ENCODE results near the gene PCDH1. TPM values are rescaled to one million over a fixed set of nuclear protein-coding genes. Genes with fewer than 3 reads are reported as not detected.
"Not testable (repeated sequence)": the region's sequence is repeated elsewhere in the genome, so short reads cannot be mapped to it uniquely, and the experiment has no call there.

Gene PCDH1
- 22.4 TPM for polyA plus RNA-seq (ENCODE audit: insufficient read length)
- long read RNA-seq, donor 1, full-length matches to known transcripts: 14 of 14 reads
- long read RNA-seq, donor 1, partial matches to known transcripts: 0 of 14 reads
- long read RNA-seq, donor 1, other reads (novel, unspliced or antisense): 0 of 14 reads
- long read RNA-seq, donor 2, full-length matches to known transcripts: 6 of 6 reads
- long read RNA-seq, donor 2, partial matches to known transcripts: 0 of 6 reads
- long read RNA-seq, donor 2, other reads (novel, unspliced or antisense): 0 of 6 reads
- long read RNA-seq, donor 3, partial matches to known transcripts: 0 of 4 reads
- long read RNA-seq, donor 3, other reads (novel, unspliced or antisense): 0 of 4 reads
- long read RNA-seq, donor 4: 0 reads
- long read RNA-seq, donor 5, full-length matches to known transcripts: 8 of 8 reads
- long read RNA-seq, donor 5, partial matches to known transcripts: 0 of 8 reads
- long read RNA-seq, donor 5, other reads (novel, unspliced or antisense): 0 of 8 reads
- long read RNA-seq, donor 6, full-length matches to known transcripts: 2 of 8 reads
- long read RNA-seq, donor 6, partial matches to known transcripts: 6 of 8 reads
- long read RNA-seq, donor 6, other reads (novel, unspliced or antisense): 0 of 8 reads
- long read RNA-seq, donor 7, full-length matches to known transcripts: 14 of 14 reads
- long read RNA-seq, donor 7, partial matches to known transcripts: 0 of 14 reads
- long read RNA-seq, donor 7, other reads (novel, unspliced or antisense): 0 of 14 reads
- long read RNA-seq, donor 8, partial matches to known transcripts: 0 of 3 reads
- long read RNA-seq, donor 8, other reads (novel, unspliced or antisense): 0 of 3 reads

GRCh38 chr5:141878186-141878710 lies at the start of gene PCDH1:
Gene PCDH1 (minus strand): TSS chr5:141878410. CDS start chr5:141878262, 148 bp downstream.
- DNase-seq: no peak

- DNase-seq: no peak
Measured at GRCh38 chr5:141926434-141926833, 48.2 kb upstream of the PCDH1 start.

- DNase-seq: peak; percentile 95
Measured at GRCh38 chr5:141923448-141924313, 45.5 kb upstream of the PCDH1 start, which contains the start of gene DELE1. Gene DELE1 (plus strand): TSS chr5:141923871. CDS start chr5:141923942, 71 bp downstream.

GRCh38 chr5:141922827-141923447 lies 44.7 kb upstream of the PCDH1 start:
- not testable (repeated sequence) for DNase-seq

- no peak for DNase-seq
Measured at GRCh38 chr5:141920771-141921170, 42.6 kb upstream of the PCDH1 start.

- DNase-seq: no peak
Measured at GRCh38 chr5:141919218-141920119, 41.3 kb upstream of the PCDH1 start.

GRCh38 chr5:141917760-141918159 lies 39.5 kb upstream of the PCDH1 start:
- no peak for DNase-seq

GRCh38 chr5:141916522-141916921 lies 38.3 kb upstream of the PCDH1 start:
- DNase-seq: no peak

- no peak for DNase-seq
Measured at GRCh38 chr5:141915881-141916336, 37.7 kb upstream of the PCDH1 start.

- no peak for DNase-seq
Measured at GRCh38 chr5:141914797-141915196, 36.6 kb upstream of the PCDH1 start.

GRCh38 chr5:141914199-141914743 lies 36.1 kb upstream of the PCDH1 start:
- peak; percentile 36 for DNase-seq

GRCh38 chr5:141913560-141914198 lies 35.5 kb upstream of the PCDH1 start:
- peak; percentile 14 for DNase-seq

GRCh38 chr5:141910271-141910673 lies 32.1 kb upstream of the PCDH1 start:
- DNase-seq: no peak

- DNase-seq: no peak
Measured at GRCh38 chr5:141909212-141909611, 31.0 kb upstream of the PCDH1 start.

GRCh38 chr5:141908796-141909195 lies 30.6 kb upstream of the PCDH1 start:
- DNase-seq: no peak

- DNase-seq: no peak
Measured at GRCh38 chr5:141906972-141907371, 28.8 kb upstream of the PCDH1 start.

- no peak for DNase-seq
Measured at GRCh38 chr5:141906517-141906916, 28.3 kb upstream of the PCDH1 start.

GRCh38 chr5:141904551-141904950 lies 26.3 kb upstream of the PCDH1 start:
- DNase-seq: no peak

- DNase-seq: no peak
Measured at GRCh38 chr5:141903261-141903660, 25.1 kb upstream of the PCDH1 start.

Data from left kidney (tissue), 8 donors.